Immature natural killer cell (primary cell): ENCODE measurements around the gene NUP62. TPM values are rescaled to one million over a fixed set of nuclear protein-coding genes. Genes with fewer than 3 reads are reported as not detected.

Source experiments
- polyA plus RNA-seq, 3 donors: library from polyadenylated mRNA; unstranded; fragments of 300-500 nt; fragmentation: Illumina TruSeq; gene quantifications; one replicate each; pipeline ENCODE4 v1.2.3, GENCODE V29; 2021

The NUP62 gene
- polyA plus RNA-seq, 3 donors from 2014 or later, result 21.8 to 67.1 (median 34.3) TPM

Other genes starting within 250 kb of the NUP62 start
- under 1 TPM in 1 of 3 donors, not detected in 2; 0.28 TPM for gene ADM5, start 239.9 kb downstream of the NUP62 start, polyA plus RNA-seq
- gene CPT1C, start 238.4 kb downstream of the NUP62 start, polyA plus RNA-seq, result not detected
- under 1 TPM in 1 of 3 donors, not detected in 2; 0.19 TPM for gene TSKS, start 166.2 kb downstream of the NUP62 start, polyA plus RNA-seq
- 10 to 100 TPM in 2 of 3 donors, 1 to 10 TPM in 1; 6.4 to 27.7 (median 11.6) TPM for gene AP2A1, start 162.5 kb downstream of the NUP62 start, polyA plus RNA-seq
- 10 to 100 TPM in 1 of 3 donors, 1 to 10 TPM in 2; 7.3 to 12.0 (median 8.2) TPM for gene FUZ, start 116.2 kb downstream of the NUP62 start, polyA plus RNA-seq
- 10 to 100 TPM in 2 of 3 donors, 1 to 10 TPM in 1; 5.0 to 30.4 (median 13.9) TPM for gene MED25, start 111.2 kb downstream of the NUP62 start, polyA plus RNA-seq
- 10 to 100 TPM; 32.0 to 59.7 (median 41.4) TPM for gene PTOV1, start 78.3 kb downstream of the NUP62 start, polyA plus RNA-seq
- 10 to 100 TPM; 36.4 to 55.1 (median 41.4) TPM for gene PNKP, start 61.9 kb downstream of the NUP62 start, polyA plus RNA-seq
- 1 to 10 TPM; 2.5 to 4.7 (median 3.3) TPM for gene AKT1S1, start 52.1 kb downstream of the NUP62 start, polyA plus RNA-seq
- 10 to 100 TPM in 1 of 3 donors, 1 to 10 TPM in 2; 7.1 to 18.4 (median 7.3) TPM for gene TBC1D17, start 51.8 kb downstream of the NUP62 start, polyA plus RNA-seq
- gene IL4I1, start 32.6 kb downstream of the NUP62 start, polyA plus RNA-seq, result under 1 TPM in 2 of 3 donors, not detected in 1; 0.27 to 0.40 TPM
- 1 to 10 TPM; 1.2 to 3.1 (median 2.8) TPM for gene ATF5, start 299 bp downstream of the NUP62 start, polyA plus RNA-seq
- not detected for gene SIGLEC11, start 31.7 kb upstream of the NUP62 start, polyA plus RNA-seq
- 100 to 1,000 TPM in 2 of 3 donors, 10 to 100 TPM in 1; 89.8 to 116 (median 106) TPM for gene VRK3, start 95.9 kb upstream of the NUP62 start, polyA plus RNA-seq
- gene ZNF473, start 96.5 kb upstream of the NUP62 start, polyA plus RNA-seq, result 1 to 10 TPM; 2.9 to 7.7 (median 5.2) TPM
- not detected for gene IZUMO2, start 233.8 kb upstream of the NUP62 start, polyA plus RNA-seq